GM12878 (cell line): ENCODE results near the gene ZNF341.

ENCODE experiments used
- POLR2A ChIP-seq: IDR thresholded peaks from 2 replicates; pipeline ENCODE4 v1.6.1; 2011; ENCODE audit warnings: low read depth, mild to moderate bottlenecking, low read length
- SP1 ChIP-seq: IDR thresholded peaks from one replicate; pipeline ENCODE4 v1.6.1; 2011; ENCODE audit warnings: low read depth, low read length

DNA sequence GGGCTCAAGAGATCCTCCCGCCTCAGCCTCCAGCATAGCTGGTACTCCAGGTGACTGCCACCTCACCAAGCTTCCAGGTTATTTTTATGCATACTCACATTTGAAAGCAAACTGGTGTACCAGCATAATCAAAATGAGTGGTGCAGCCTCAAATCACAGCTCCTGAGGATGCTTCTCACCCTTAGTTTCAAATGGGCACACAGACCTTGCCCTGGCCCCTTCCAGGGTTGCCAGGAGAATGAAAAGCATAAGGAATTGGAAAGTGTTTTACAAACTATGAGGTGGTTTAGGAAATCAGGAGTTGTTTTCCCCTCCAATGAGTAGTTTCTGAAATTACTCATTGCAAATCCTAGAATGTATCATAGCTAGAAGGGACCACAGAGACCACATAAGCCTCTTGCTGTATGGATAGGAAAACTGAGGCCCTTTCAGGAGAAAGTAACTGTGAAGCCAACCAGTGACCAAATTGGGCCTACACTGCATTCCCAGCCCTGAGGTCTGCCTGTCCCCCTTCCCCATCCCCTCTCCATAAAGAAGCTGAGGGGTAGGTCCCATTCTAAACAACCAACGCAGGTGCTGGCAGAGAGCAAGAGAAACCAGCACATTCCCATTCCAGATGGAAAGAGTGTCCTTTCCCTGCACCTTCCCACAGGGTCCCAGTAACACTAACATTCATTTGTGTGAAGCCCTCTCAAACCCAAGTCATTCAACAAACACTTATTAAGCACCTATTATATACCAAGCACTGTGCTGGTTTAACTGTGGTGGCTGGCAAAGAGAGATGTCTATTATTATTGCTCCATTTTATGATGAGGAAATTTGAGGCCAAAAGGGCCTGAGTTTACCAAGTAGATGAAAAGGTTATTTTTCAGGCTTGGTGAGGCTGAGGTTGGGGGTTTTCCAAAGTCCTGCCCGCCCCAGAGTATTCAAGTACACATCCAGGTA lies 43.5 kb upstream of the ZNF341 start:
- no peak for TF ChIP-seq SP1
- no peak for TF ChIP-seq POLR2A
